Cerebellar nuclear complex (tissue), 1 donor: Measurements from ENCODE around the gene TTC7B.

Experiments
- DNase-seq, 2 experiments: peaks; one replicate each; lab custom pipeline; 2025; lab: John Stamatoyannopoulos, UW

TTC7B gene

GRCh38 chr14:90648421-90648820 is 167.8 kb downstream of the TTC7B start:
- no peak for DNase-seq

GRCh38 chr14:90647473-90648005 is 168.7 kb downstream of the TTC7B start:
- DNase-seq = no peak

GRCh38 chr14:90645842-90646443 is 170.3 kb downstream of the TTC7B start:
- DNase-seq = no peak

- no peak for DNase-seq
Observed at GRCh38 chr14:90644882-90645281, 171.3 kb downstream of the TTC7B start.

- DNase-seq = no peak
Observed at GRCh38 chr14:90643982-90644670, 172.1 kb downstream of the TTC7B start.

GRCh38 chr14:90642244-90642717 is 173.9 kb downstream of the TTC7B start:
- DNase-seq = no peak

GRCh38 chr14:90641615-90642243 is 174.5 kb downstream of the TTC7B start:
- DNase-seq = no peak

GRCh38 chr14:90641168-90641567 is 175.1 kb downstream of the TTC7B start:
- no peak for DNase-seq

- DNase-seq = no peak
Observed at GRCh38 chr14:90639641-90640040, 176.6 kb downstream of the TTC7B start.

- DNase-seq = no peak
Observed at GRCh38 chr14:90632871-90633270, 183.4 kb downstream of the TTC7B start.

GRCh38 chr14:90632451-90632850 is 183.8 kb downstream of the TTC7B start:
- DNase-seq = no peak

- DNase-seq = no peak
Observed at GRCh38 chr14:90630171-90630806, 185.9 kb downstream of the TTC7B start.

GRCh38 chr14:90629471-90629870 is 186.8 kb downstream of the TTC7B start:
- no peak for DNase-seq

GRCh38 chr14:90628825-90629224 is 187.4 kb downstream of the TTC7B start:
- peak in 1 of 2 experiments; percentile 73 for DNase-seq

- no peak for DNase-seq
Observed at GRCh38 chr14:90627478-90627877, 188.8 kb downstream of the TTC7B start.

GRCh38 chr14:90626550-90626949 is 189.7 kb downstream of the TTC7B start:
- DNase-seq = no peak

- no peak for DNase-seq
Observed at GRCh38 chr14:90625445-90625844, 190.8 kb downstream of the TTC7B start.

- DNase-seq = no peak
Observed at GRCh38 chr14:90624732-90625400, 191.4 kb downstream of the TTC7B start.

- no peak for DNase-seq
Observed at GRCh38 chr14:90624227-90624626, 192.0 kb downstream of the TTC7B start.

GRCh38 chr14:90621201-90621600 is 195.0 kb downstream of the TTC7B start:
- no peak for DNase-seq

- DNase-seq = no peak
Observed at GRCh38 chr14:90620568-90621077, 195.6 kb downstream of the TTC7B start.

- DNase-seq = no peak
Observed at GRCh38 chr14:90619911-90620310, 196.3 kb downstream of the TTC7B start.
